SK-MEL-5 (cell line): ENCODE measurements around the gene ITPK1. TPM values are rescaled to one million over a fixed set of nuclear protein-coding genes. Genes with fewer than 3 reads are reported as not detected.

ENCODE experiments used
- DNase-seq: peaks from one replicate; pipeline ENCODE4 v3.0.0-alpha.2; 2016; ENCODE audit warnings: low read depth, low spot score
- in situ Hi-C: cut with HindIII; loops from 2 replicates; pipeline ENCODE4 v1.10.0; 2016; ENCODE audit warnings: low sequenced_read_pairs, high pct_unique_total_duplicates, low pct_unique_long_range_greater_than_20kb
- total RNA-seq: library from RNA; depleted of rRNA; stranded (reverse); fragments of >200 nt; shearing (Covaris generic); gene quantifications from 2 replicates; pipeline ENCODE4 v1.2.3, GENCODE V29; 2014

ITPK1 gene
- total RNA-seq, 1 experiment from 2014 or later, result 45.2 TPM

- no peak for DNase-seq
- in situ Hi-C loops, result no loop called here
Measured at GRCh38 chr14:93056840-93057585, 58.7 kb downstream of the ITPK1 start.

- in situ Hi-C loops, result no loop called here
- no peak for DNase-seq
Measured at GRCh38 chr14:93056166-93056839, 59.4 kb downstream of the ITPK1 start.

- DNase-seq, result no peak
- in situ Hi-C loops, result no loop called here
Measured at GRCh38 chr14:93055651-93056115, 60.0 kb downstream of the ITPK1 start.

- in situ Hi-C loops, result no loop called here
- DNase-seq, result no peak
Measured at GRCh38 chr14:93054876-93055275, 60.8 kb downstream of the ITPK1 start.

GRCh38 chr14:93054006-93054405 is 61.7 kb downstream of the ITPK1 start:
- no peak for DNase-seq
- in situ Hi-C loops, result no loop called here

GRCh38 chr14:93051600-93052546 is 63.9 kb downstream of the ITPK1 start:
- no peak for DNase-seq
- in situ Hi-C loops, result no loop called here

- in situ Hi-C loops, result no loop called here
- no peak for DNase-seq
Measured at GRCh38 chr14:93050761-93051160, 65.0 kb downstream of the ITPK1 start.

- DNase-seq, result no peak
- in situ Hi-C loops, result no loop called here
Measured at GRCh38 chr14:93049867-93050331, 65.8 kb downstream of the ITPK1 start.

- no peak for DNase-seq
- in situ Hi-C loops, result no loop called here
Measured at GRCh38 chr14:93049315-93049714, 66.4 kb downstream of the ITPK1 start.

GRCh38 chr14:93048843-93049242 is 66.9 kb downstream of the ITPK1 start:
- DNase-seq, result no peak
- in situ Hi-C loops, result no loop called here

GRCh38 chr14:93047661-93048060 is 68.1 kb downstream of the ITPK1 start:
- DNase-seq, result no peak
- in situ Hi-C loops, result no loop called here

- in situ Hi-C loops, result no loop called here
- no peak for DNase-seq
Measured at GRCh38 chr14:93047157-93047556, 68.6 kb downstream of the ITPK1 start.

- no peak for DNase-seq
- in situ Hi-C loops, result no loop called here
Measured at GRCh38 chr14:93046705-93047050, 69.0 kb downstream of the ITPK1 start.

GRCh38 chr14:93045965-93046704 is 69.6 kb downstream of the ITPK1 start:
- no peak for DNase-seq
- in situ Hi-C loops, result no loop called here

- in situ Hi-C loops, result no loop called here
- DNase-seq, result no peak
Measured at GRCh38 chr14:93045211-93045674, 70.5 kb downstream of the ITPK1 start.

GRCh38 chr14:93044556-93044955 is 71.2 kb downstream of the ITPK1 start:
- in situ Hi-C loops, result no loop called here
- DNase-seq, result no peak

- no peak for DNase-seq
- in situ Hi-C loops, result no loop called here
Measured at GRCh38 chr14:93044121-93044520, 71.6 kb downstream of the ITPK1 start.
